CD4-positive, alpha-beta T cell treated with Interleukin-6 at 100 ng/mL for 8 hours (primary cell): ENCODE data around the gene RFTN2.

Experiments
- DNase-seq: peaks from one replicate; pipeline ENCODE4 v3.0.0-alpha.2; 2020; ENCODE audit warnings: mixed read lengths, low spot score

RFTN2 gene

DNA sequence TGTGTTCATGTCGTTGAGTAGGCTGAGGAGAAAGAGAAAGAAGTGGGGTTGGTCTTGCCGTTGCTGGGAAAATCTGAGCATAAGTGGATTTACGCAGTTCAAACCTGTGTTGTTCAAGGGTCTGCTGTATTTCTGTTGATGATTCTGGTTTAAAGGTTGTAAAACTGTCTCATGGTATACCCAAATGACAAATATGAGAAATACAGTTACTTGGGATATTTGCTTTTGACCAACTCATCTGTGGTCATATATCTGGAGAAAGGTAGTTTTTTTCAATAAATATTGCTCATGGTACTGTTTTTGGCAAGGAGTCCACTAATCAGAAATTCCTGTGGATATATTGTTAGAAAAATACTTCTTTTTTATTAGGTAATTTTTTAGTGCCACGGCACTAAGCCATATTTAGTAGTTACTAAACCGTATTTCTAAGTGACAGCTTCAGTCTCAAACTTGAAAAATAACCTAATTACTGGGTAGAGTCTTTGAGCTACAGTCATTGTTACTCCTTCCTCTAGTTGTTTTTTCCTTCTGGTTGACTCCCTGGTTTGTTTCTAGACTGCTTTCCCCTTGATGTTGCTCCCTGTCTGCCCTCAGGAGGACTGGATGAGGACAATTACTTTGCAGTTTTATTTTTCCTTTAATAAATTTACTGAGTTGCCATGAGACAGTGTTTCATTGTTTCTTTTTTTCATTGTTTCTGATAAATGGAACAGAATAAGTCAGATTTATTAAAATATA is 128.1 kb downstream of the RFTN2 start:
- no peak for DNase-seq

DNA sequence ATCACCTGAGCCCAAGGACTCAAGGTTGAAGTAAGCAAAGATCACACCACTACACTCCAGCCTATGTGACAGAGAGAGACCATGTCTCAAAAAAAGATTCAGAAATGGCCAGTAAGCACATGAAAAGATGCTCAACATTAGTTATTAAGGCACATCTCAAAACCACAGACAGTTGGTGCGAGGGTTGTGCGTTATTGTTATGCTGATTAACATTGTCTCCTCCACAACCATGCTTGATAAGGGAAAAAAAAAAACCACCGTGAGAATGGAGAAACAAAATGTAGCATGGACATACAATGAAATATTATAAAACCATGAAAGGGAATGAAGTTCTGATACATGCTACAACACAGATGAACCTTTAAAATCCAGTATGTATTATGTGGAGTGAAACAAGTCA is 132.2 kb downstream of the RFTN2 start:
- no peak for DNase-seq

DNA sequence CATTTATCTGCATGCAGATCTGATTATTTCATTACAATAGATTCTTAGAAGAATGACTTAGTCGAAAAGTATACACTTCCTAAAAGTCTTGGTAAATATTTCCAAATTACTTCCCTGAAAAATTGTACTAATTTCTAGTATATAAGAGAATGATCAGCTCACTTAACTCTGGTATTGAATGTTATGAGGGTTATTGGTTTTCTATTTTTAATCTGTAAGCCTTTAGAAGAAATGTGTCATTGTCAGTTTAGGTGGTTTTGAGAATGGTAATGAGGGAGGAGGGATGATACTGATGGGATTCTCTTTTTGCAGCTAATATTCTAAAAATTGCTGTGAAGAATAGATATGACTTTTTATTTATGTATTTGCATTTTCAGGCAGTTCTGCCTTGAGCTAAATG is 135.7 kb downstream of the RFTN2 start:
- DNase-seq = no peak

DNA sequence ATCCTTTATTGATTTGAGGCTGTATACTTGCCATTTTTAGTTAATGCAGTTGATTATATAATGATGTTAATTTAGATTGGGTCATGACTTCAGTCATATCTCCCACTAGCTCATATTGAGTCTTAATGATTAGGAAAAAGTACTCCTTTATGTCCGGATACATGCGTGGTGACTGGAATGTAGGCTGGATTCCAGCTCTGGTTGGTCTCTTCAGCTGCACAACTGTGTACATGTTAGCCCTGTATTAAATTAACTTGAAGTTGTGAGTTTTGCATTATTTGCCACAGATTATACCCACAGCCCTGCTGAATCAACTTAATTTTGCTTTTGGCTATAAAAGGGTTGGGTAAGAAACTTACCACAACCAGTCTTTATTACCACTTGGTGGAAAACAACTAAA is 137.0 kb downstream of the RFTN2 start:
- no peak for DNase-seq
